Kasumi-1 (cell line): Measurements from ENCODE around the gene SRRD.

Experiments used
- DNase-seq, 2 experiments: peaks; one replicate each; lab custom pipeline; 2025; lab: John Stamatoyannopoulos, UW

SRRD gene

DNA sequence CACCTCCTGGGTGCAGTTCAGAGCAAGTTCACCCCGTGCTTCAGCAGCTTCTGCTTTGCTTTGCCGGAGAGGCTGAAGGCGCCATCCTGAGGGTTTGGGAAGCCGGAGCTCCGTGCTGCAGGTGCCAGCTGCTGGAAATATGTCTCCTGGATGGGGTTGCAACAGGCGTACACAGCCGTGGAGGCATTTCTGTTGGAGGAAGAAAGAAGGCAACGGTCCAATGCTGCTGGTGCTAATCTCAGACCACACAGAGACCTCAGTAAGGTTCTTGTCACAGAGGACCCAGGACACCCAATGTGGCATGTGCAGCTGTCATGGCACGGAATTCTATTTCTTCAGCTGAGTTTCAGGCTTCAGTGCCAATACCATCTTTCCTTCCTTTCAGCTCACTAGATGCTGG, 30.5 kb upstream of the SRRD start:
- DNase-seq: no peak

DNA sequence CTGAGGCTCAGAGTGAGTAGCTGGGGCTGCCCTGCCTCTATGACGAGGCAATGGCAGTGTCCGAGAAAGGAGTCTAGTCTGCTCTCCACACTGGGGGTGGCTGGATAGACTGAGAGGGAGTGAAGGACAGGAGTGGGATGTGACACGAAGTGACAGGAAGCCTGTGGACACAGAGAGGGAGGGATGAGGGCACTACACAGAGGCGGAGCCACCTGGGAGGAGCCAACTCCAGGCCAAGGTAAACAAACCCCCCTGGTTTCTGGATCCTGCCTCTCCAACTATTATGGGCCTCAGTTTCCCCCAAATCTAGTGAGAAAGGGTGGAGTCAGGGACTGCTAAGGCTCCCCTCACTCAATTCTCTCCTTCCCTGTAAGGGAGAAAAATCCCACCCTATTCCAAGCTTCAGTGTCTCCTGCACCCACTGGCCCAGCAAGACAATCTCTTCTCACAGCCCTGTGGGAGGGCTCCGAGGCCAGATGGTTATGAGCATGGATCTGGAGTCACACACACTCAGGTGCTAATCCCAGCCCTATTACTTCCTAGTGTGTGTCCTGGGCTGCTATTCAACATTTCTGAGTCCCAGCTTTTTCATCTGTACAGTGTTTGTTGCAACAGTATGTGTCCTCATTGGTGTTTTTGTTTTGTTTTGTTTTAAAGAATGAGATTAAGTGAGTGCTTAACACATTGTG, 29.7 kb upstream of the SRRD start:
- no peak for DNase-seq

DNA sequence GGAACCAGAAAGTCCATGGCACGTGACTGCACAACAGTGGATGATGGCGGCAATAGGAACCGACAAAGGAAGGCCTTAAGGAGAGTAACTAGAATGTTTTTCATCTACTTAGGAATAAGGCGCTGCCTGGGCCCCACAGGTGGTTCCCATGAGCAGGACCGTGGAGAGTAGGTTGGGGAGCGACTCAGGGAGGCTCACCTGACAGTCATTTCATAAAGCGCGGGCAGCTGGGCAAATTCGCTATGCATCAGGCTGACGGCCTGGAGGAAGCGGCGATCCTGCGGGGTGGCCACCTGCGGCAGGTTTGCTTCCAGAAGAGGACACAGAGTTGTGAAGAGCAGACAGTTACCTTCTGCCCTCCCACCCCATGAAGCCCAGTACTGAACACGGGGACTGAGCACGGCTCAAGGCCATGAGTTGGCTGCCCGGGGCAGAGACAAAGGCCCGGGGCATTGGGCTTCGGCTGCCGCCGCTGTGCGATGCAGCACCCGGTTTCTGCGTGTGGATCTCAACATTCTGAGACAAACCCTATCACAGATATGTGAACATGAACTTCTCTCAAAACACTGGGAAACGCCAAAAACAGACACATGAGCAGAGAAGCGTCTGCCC, 25.9 kb upstream of the SRRD start:
- no peak for DNase-seq

DNA sequence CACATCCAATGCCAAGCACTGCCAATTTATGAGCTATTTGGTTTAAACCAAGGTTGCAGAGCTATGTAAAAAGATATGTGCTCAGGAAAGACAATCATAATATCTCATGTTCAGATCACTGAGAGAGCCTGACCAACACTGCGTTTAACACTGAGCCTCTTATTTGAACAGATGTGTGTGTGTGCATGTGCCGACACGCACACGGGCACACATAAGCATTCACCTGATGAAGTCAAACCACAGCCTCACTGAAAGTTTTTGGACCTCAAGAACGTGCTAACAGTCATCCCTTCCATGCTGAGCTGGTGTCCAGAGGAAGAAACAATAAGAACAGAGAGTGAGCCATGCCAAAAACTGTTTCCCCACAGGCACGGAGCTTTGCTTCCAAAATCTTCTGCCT, 23.5 kb upstream of the SRRD start:
- no peak for DNase-seq

DNA sequence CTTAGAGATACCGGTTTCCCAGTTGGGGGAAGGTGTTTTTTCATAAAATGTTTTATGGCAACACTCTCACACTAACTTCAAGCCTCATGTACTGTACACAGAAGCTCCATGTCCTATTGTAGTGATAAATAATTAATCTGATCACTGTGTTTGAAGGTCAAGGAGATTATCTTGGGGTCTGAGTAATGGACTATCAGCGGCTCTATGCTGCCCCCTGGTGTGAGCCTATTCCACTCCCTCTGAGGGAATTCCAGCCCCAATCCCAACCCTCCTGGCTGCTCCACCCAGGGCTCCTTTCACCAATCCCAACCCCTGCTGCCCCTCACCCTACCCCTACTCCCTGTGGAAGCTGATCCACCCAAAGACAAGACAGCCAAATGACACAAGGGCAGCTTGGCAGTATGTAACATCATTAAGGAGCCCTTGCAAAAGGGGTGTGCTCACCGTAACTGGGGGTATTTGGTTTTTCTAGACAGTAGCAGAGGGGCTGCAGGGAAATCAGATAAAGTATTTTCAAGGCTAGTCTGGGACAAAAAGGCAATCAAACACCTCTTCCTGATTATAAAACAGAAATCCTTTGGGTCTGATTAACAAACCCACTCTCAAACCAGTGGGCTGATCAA, 22.4 kb upstream of the SRRD start:
- DNase-seq: peak; percentile 14 to 38

DNA sequence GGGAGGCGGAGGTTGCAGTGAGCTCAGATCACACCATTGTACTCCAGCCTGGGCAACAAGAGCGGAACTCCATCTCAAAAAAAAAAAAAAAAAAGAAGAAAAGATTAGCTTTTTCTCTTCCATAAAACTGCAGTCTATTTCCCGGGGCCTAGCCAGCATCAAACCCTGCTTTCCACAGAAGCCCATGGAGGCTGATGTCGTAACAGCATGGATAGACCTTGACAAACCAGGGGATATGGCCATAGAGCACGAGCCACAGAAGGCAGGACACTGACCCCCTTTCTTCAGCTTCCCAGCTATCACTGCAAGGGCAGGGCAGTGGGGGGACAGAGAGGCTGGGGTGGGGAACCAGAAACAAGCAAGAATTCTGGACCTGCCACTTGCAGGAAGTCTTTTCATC, 21.6 kb upstream of the SRRD start:
- no peak for DNase-seq

DNA sequence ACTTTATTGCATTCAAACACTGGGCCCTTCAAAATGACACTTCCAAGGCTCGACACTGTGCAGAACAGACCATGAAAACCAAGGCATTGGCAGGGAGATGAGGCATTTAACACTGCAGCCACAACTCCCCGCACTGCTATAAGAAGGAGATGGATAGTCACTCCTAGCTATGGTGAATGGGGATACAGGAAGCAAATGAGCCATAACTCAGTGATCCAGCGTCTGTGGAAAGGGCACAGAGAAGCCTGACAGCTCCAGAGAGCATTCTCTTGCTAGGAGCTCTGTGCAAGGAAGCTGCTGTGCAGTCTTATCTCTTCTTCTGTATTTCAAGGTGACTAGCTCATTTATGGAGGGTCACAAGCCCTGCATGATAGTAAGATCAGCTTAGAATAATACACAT, 21.0 kb upstream of the SRRD start:
- no peak for DNase-seq

DNA sequence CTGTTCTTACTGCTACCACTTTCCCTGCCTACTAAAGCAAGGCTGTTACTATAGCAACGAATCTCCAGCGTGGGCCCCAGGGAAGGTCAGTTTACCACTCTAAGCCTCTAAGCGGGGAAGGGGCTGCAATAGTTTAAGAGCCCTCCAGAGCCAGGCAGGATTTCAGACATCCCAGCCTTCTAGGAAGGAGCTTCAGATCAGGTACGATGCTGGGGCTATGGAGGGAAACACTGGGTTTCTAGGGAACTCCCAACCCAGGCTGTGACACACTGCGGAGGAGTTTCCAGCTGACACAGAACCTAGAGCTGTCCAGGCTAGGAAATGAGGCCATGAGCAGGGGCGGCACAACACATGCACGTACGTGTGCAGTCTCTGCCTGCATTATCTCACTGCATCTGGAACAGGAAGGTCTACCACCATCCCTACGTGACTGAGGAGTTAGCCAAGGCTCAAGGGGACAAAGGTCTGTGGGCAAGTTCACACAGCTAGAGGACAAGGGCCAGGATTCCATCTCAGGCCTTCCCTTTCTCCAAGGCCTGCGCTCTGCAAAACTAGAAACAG, 20.5 kb upstream of the SRRD start:
- DNase-seq: no peak

DNA sequence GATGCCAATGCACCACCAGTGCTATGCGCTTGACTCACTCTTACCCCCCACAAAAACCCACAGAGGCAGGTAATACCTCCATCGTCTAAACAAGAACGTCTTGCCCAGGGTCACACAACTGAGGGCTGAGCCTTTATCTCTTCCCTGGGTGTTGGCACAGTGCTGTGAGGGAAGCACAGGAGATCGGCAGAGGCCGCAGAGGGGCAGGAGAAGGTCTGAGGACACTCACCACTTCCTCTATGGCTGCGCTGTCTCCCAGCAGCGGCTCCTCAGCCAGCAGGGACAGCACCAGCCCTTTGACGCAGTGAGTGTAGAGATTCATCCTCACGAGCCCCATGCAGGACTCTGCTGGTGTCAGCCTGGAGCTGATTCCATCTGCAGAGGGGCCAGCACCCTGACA, 20.0 kb upstream of the SRRD start:
- DNase-seq: no peak

DNA sequence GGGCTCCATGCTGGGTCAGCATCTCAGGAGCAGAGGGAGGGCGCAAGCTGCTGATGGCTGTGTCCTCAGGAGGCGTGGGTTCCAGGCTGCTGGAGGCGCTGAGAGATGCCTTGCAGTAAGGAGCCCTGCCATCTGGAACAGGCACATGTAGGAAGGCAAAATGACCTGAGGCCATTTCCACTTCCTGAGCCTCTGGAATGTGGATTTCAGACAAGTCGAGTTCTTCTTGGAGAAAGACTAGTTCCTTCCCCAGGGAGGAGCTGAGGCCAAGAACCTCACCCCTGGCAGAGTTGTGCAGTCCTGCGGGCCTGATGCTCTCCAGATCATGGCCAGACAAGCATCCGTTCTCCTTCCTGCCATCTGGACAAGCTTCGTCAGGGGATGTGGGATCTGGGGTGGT, 19.4 kb upstream of the SRRD start:
- DNase-seq: no peak

DNA sequence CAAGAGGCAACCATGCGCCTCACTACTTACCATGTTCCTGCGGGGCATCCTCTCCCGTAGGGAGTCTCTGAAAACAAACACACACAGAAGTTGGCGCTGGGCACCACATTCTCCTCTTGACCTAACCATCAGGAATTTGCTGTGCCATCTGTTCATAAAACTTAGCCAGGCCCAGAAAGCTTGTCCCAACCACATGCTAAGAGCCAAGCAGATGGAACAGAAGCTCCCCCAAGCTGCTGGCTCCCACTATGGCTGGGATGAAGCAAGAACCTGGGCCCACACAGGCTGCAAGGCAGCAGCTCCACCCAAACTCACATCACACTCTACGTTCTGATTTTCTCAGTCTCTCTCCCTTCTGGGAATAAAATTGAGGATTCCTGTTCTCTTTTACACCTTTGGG, 17.5 kb upstream of the SRRD start:
- no peak for DNase-seq

DNA sequence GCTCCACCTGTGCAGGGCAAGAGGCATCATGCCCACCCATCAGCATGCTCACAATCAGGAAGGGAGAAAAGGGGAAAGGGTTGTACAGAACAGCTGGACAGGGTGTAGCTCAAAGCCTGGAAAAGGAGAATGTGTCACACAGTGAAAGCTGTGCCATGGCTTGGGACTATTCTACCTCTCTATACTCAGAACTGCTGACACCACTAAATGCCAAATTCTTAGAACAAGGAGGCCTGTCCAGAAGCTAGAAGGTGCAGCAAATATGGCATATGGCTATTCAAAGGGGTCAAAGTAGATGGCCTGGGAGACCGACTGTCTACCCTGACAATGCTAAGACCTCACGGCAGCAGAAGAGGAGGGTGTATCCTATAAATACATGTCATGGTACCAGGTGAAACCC, 12.9 kb upstream of the SRRD start:
- DNase-seq: no peak

DNA sequence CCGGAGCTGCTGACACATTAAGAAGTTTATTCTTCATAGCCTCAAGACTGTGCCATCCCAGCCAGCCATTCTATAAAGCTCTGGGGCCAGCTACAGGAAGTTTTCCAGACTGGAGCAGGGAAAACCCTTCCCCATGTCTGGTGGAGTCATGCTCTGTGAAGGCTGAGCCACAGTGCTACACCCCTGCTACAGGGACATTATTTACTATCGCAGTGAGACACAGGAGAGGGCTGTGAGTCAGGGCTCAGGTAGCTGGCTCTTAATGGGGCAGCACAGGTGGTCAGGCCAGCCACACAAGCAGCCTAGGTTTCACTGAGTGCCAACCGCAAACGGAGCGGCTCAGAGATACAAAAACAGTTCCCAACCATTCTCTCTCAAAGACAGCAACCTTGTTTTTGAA, 12.2 kb upstream of the SRRD start:
- no peak for DNase-seq

DNA sequence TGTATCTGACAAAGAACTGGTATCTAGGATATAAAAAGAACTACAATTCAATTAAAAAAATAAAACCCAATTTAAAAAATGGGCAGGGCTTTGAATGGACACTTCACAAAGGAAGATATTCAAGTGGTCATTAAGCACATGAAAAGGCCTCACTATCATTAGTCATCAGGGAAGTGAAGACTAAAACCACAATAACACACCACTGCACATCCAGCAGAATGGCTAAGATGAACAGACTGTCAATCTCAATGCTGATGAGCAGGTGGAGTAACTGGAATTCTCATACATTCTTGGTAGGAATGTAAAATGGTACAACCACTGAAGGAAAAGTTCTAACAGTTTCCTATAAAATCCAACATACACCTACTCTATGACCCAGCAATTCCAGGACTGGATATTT, 9.0 kb upstream of the SRRD start:
- no peak for DNase-seq

DNA sequence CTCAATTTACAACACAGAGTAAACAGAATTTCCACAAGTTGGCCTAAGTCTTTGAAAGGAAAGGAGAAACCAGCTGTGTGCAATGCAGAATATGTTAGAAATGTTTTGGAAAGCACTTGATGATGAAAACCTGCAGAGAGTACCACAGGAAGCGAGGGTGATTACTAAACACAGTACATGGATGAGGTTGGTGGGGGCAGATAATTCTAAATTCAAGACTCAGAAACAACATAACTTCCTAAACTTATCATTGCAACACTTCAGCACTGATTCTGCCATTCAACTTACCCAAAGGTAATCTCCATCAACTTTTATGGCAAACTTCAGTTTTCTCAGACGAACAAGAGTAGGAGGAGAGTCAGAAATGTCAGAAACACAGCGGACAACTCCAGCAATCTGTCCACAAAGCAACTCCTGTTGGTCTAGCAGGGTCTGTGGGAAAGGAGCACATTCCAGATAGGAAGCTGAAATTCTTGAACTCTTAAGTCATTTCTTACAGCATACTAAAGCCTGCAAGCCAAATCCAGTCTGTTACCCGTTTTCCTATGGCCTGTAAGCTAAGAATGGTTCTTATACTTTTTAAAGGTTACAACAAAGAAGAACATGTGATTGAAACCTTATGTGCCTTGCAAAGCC, 6.9 kb upstream of the SRRD start:
- DNase-seq: peak in 1 of 2 experiments; percentile 24

DNA sequence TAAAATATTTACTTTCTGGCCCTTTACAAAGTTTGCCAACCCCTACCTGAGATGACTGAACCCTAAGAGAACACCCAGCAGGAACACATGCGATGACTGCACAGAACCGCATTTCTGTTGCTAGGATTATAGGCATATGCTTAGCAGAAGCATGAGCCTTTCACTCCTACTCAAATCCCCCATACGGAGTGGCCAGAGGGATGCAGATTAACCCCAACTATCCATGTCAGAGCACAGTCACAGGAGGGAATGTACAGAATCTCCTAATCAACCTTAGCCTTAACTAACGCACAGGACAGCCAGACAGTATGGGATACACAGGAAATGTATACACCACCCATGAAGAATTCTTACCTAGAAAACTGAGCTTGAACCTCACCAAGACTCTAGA, 6.3 kb upstream of the SRRD start:
- no peak for DNase-seq

DNA sequence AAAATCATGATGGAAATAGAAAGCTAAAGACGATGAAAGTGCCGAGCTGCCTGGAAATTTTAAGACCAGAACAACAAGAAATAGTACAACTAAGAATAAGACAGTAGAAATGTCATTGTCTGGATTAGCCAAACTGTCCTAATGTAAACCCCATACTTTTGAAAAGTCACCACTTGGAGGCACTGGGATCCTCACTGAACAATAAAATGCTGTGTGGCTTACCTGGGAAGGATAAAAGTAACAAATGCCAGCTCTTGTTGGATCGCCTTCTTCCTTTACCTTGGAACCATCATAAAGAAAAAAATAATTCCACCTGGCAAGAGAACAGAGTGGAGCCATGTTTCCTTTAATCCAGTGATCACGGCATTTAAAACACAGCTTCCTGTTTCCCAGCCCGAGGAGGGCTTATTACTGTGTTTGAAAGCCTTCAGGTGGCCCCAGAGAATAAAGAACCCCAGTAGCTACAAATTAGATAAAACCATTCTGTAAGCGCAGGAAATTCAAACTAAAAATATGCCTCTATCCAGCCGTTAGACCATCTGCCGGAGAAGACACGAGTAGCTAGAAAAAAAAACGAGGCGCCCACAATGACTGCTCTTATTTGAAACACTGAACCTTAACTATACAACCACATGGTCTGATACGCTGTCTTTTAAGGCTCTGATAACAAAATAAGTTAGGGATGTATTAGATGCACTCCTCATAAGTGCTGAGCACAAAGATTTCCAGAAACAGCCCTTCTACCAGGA, 4.5 kb upstream of the SRRD start:
- DNase-seq: peak; percentile 49 to 56

DNA sequence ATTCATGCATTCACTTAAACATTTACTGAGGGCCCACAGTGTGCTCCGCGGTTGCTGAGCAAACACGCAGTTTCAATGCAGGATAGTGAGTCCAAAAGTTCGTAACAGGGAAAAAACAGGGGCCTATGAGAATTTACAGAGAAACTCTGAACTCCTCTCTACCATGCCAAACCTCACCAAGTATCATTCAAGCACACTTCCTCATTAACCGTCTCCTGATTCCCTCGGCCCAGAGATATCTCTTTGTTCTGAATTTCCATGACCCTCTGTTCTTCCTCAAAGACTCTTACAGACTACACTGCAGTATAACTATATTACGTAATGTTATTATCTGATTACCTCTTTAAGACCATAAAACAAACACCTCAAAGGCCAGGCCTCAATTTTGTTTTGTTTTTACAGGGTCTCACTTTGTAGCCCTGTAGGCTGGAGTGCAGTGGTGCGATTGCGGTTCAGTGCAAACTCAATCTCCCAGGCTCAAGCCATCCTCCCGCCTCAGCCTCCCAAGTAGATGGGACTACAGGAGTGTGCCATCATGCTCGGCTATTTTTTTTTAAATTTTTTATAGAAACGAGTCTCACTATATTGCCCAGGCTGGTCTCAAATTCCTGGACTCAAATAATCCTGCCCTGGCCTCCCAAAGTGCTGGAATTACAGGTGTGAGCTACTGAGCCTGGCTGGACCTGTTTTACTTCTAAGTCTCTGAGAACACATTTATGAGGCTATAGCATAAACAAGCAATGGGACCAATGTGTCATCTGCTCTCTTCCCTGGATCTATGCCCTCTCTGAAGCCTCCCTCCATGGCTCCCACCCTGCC, 3.7 kb upstream of the SRRD start:
- DNase-seq: peak; percentile 65 to 78

DNA sequence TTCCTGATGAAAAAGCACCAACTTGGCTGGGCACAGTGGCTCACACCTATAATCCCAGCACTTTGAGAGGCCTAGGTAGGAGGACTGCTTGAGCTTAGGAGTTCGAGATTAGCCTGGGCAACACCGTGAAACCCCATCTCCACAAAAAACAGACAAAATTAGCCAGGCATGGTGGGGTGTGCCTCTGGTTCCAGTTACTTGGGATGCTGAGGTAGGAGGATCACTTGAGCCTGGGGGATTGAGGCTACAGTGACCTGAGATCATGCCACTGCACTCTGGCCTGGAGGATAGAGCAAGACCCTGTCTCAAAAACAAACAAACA, 3.1 kb upstream of the SRRD start:
- no peak for DNase-seq

DNA sequence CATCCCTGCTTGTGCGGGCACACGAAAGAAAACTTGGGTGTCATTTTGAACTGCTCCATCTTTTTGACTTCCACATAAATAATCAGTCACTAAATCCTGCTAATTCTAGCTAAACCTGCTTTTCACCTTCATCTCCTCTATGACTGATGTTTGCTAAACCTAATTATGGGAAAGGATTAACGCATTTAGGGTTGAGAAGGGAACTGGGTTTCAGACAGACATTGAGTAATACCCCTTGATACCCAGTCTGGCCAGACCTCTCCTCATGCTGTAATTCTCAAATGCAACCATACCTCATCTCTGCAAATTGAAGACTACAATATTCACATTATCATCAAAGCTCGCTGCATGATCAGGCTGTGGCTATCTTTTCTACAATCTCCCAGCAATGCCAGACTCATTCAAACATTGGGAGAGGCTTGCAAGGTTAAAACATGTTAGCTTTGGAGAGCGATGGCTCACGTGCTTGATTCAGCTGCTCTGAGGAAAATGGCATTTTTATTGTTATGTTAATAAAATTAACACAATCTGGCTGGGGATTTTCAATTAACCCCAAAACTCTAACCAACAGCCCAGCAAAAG, 2.5 kb upstream of the SRRD start:
- DNase-seq: no peak

DNA sequence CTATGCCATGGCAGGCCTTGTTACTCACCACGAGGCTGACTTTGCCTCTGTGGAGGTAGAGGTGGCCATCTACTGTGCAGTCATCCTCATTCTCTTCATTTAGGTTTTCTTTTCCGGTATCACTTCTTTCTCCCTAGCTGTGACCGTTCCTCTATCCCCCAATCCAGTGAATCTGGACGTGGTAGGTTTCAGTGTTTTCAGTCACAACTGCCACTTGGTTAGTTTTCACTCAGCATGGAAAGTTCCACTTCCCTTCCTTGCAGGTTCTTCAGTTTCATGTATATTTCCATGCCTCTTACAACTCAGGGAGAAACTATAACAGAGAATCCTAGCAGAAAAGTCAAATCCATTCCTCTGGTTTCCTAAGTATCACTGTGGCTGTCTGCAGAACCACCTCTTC, 2.0 kb upstream of the SRRD start:
- no peak for DNase-seq
